Measurements from ENCODE around the gene HOXD11.

Gene HOXD11

DNA sequence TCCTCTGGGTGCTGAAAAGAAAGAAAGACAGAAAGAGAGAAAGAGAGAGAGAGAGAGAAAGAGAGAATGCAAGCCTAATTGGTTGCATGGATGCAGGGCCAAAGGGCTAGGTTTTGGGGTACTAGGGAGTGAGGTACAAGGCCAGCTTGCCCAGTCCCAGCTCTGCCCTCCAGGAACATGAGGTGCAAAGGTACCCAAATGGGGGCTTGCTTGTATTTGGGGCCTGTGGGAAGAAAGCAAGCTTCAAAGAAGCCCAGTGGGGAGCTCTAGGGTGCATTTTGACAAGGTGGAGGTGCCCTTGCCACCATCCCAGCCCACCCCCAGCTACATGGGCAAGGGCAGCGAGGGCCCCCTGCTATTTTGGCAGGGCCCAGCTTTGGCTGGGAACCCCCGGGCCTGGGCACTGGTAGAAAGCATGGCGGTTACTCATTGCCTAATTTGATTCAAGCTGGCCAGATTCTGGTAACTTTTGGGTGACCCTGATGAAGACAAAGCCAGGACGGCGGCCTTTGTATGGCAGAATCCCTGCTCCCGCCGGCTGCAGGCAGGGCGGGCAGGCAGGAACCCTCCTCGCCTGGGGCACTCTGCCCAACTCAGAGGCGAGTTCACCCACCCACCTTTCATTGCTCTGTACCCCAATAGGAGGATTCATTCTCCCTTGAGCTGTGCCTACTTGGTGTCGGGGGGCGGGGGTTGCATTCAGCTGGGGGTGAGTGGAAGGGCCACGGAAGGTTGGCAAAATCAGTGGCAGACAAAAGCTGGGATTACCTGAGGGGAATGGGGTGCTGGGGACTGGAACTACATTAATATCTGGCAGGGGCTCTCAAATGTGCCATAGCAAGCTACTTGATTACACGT, 43.7 kb downstream of the HOXD11 start:
- no peak for TF ChIP-seq CTCF (conservative IDR thresholded peaks at IDR 0.05)
- H3K27ac ChIP-seq = no peak overlapping the region

- no peak within 1 kb of the TSS for H3K27ac ChIP-seq
- no peak for TF ChIP-seq CTCF (conservative IDR thresholded peaks at IDR 0.05)
Measured at GRCh38 chr2:176151442-176152287, 44.6 kb downstream of the HOXD11 start, which contains the start of gene HOXD4. HOXD4 (plus strand) TSS chr2:176151550; CDS start chr2:176151634, 84 bp downstream.

GRCh38 chr2:176152350-176153181, 45.5 kb downstream of the HOXD11 start:
- TF ChIP-seq CTCF (conservative IDR thresholded peaks at IDR 0.05) = no peak
- H3K27ac ChIP-seq = no peak overlapping the region

DNA sequence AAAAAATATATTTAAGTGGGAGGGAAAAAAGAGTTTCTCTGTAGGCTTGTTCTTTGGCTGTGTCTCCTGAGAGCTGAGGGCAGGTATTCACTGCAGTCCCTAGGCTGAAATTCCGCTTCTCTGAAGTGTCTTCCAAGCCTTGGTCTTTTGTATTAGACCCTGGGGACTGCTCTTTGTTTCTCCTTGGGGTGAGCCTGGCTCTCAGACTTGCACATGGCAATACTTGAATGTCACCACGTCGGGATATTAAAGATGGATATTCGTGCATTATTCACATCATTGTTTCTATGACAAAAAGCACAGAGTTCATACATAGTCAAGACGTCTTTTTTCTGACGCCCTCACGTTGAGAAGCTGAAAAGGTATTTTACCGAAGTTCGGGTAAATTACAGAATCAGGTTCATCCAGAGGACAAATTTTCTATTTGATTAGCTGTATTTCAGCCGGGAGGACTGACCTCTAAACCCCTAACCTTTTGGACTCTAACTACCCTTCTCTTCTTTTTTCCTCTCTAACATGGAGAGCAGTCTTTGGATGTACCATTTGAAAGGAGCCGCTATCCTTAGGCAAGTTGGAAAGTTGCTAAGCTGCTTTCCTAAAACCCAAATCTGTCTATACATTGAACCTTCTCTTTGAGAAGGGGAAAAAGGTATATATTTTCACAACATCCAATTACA, 47.6 kb downstream of the HOXD11 start:
- H3K27ac ChIP-seq = no peak overlapping the region
- no peak for TF ChIP-seq CTCF (conservative IDR thresholded peaks at IDR 0.05)

GRCh38 chr2:176155356-176156044, 48.4 kb downstream of the HOXD11 start:
- TF ChIP-seq CTCF (conservative IDR thresholded peaks at IDR 0.05) = no peak
- no peak overlapping the region for H3K27ac ChIP-seq

DNA sequence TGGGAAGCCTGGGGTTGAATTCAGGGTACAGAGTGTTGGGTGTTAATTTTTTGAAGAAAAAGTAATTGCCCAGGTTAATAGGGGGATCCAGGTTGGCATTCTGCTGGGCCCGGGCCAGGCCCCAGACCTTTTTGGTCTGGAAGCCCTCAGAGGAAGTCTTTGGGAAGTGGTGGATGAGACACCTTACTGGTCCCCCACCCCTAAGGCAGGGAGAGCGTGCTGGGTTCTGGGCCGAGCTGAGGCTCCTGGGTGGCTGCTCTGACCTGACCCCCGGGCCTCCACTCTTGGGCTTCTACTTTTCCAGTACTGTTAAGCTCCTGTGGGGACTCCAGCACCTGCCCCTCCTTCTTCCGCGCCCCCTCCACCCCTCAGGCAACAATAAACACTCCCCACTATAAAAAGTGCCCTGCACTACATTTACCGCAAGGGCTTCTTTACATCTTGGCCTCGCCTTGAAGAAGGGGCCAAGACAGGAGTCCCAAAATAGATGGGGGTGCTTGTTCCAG, 49.3 kb downstream of the HOXD11 start:
- TF ChIP-seq CTCF (conservative IDR thresholded peaks at IDR 0.05) = no peak
- H3K27ac ChIP-seq = no peak overlapping the region
